MM.1S (cell line): ENCODE results near the gene CREB3L4.
"Not testable (repeated sequence)": the region's sequence is repeated elsewhere in the genome, so short reads cannot be mapped to it uniquely, and the experiment has no call there.

Source experiments
- DNase-seq: peaks from one replicate; pipeline ENCODE4 v3.0.0-alpha.2; 2015
- H2AFZ ChIP-seq: fragments of 300-600 bp; sonication (generic); 2 replicates; pipeline ENCODE4 v1.6.0; 2016; ENCODE audit warnings: antibody characterized with exemption, low read length
- H3F3A ChIP-seq: fragments of 300-600 bp; sonication (generic); 2 replicates; pipeline ENCODE4 v1.6.1; 2016; ENCODE audit warnings: mild to moderate bottlenecking, antibody characterized with exemption, low read length, moderate library complexity, mixed read lengths; ENCODE audit not compliant: insufficient read depth
- H3K27ac ChIP-seq: fragments of 300-600 bp; sonication (generic); 2 replicates; pipeline ENCODE4 v1.5.1; 2016; ENCODE audit warnings: mild to moderate bottlenecking, low read length
- H3K27me3 ChIP-seq: fragments of 300-600 bp; sonication (generic); replicated peaks from 2 replicates; pipeline ENCODE4 v1.6.0; 2016; ENCODE audit warnings: low read length; ENCODE audit not compliant: insufficient read depth
- H3K36me3 ChIP-seq: fragments of 300-600 bp; sonication (generic); replicated peaks from 2 replicates; pipeline ENCODE4 v1.6.1; 2016; ENCODE audit warnings: mild to moderate bottlenecking, low read length, mixed read lengths; ENCODE audit not compliant: insufficient read depth
- H3K4me1 ChIP-seq: fragments of 300-600 bp; sonication (generic); 2 replicates; pipeline ENCODE4 v1.6.1; 2016; ENCODE audit warnings: low read length, mixed read lengths
- H3K4me2 ChIP-seq: fragments of 300-600 bp; sonication (generic); 2 replicates; pipeline ENCODE4 v1.6.0; 2016; ENCODE audit warnings: low read depth, low read length
- H3K4me3 ChIP-seq: fragments of 300-600 bp; sonication (generic); 2 replicates; pipeline ENCODE4 v1.5.1; 2016; ENCODE audit warnings: low read length, mixed read lengths
- H3K79me2 ChIP-seq: fragments of 300-600 bp; sonication (generic); 2 replicates; pipeline ENCODE4 v1.6.1; 2016; ENCODE audit warnings: mixed run types, low read length, mixed read lengths
- H3K9ac ChIP-seq: fragments of 300-600 bp; sonication (generic); 2 replicates; pipeline ENCODE4 v1.6.1; 2016; ENCODE audit warnings: low read length, mixed read lengths
- H3K9me2 ChIP-seq: fragments of 300-600 bp; sonication (generic); replicated peaks from 2 replicates; pipeline ENCODE4 v1.6.1; 2016; ENCODE audit warnings: mild to moderate bottlenecking, low read length, mixed read lengths; ENCODE audit not compliant: insufficient read depth
- H3K9me3 ChIP-seq: fragments of 300-600 bp; sonication (generic); replicated peaks from 2 replicates; pipeline ENCODE4 v1.6.1; 2016; ENCODE audit warnings: mild to moderate bottlenecking, low read length, mixed read lengths; ENCODE audit not compliant: insufficient read depth
- H4K20me1 ChIP-seq: fragments of 300-600 bp; sonication (generic); 2 replicates; pipeline ENCODE4 v1.6.1; 2016; ENCODE audit warnings: mild to moderate bottlenecking, low read length, moderate library complexity, mixed read lengths; ENCODE audit not compliant: insufficient read depth
- CTCF ChIP-seq: fragments of 300-600 bp; sonication (generic); IDR thresholded peaks from 2 replicates; pipeline ENCODE4 v1.5.1; 2016; ENCODE audit warnings: antibody characterized with exemption, low read length, mixed read lengths
- EZH2 ChIP-seq: fragments of 300-600 bp; sonication (generic); optimal IDR thresholded peaks from 2 replicates; pipeline ENCODE3; 2017; ENCODE audit warnings: low read depth, mild to moderate bottlenecking, antibody characterized with exemption, low read length, mixed read lengths
- EZH2phosphoT487 ChIP-seq: fragments of 300-600 bp; sonication (generic); IDR thresholded peaks from 2 replicates; pipeline ENCODE4 v1.6.1; 2018; ENCODE audit warnings: antibody characterized with exemption, low read length

The CREB3L4 gene

GRCh38 chr1:153978274-153978909 lies 10.7 kb downstream of the CREB3L4 start:
- H3K9me3 ChIP-seq, result no peaks in the 10 kb centered on the region
- H3K4me2 ChIP-seq, result peak overlapping the region; percentile 75
- H4K20me1 ChIP-seq, result no peaks in the 10 kb centered on the region
- peak overlapping the region; percentile 96 for H2AFZ ChIP-seq
- H3K4me1 ChIP-seq, result peaks cover 15% of the 10 kb centered on the region
- no peak overlapping the region for H3K9ac ChIP-seq
- peaks cover 23% of the 10 kb centered on the region for H3K79me2 ChIP-seq
- no peaks in the 10 kb centered on the region for H3K9me2 ChIP-seq
- H3K4me3 ChIP-seq, result peak overlapping the region; percentile 82
- TF ChIP-seq EZH2phosphoT487 (no peak), EZH2 (no peak), CTCF (no peak)
- no peaks in the 10 kb centered on the region for H3K27me3 ChIP-seq
- DNase-seq, result no peak
- H3K36me3 ChIP-seq, result peaks cover 12% of the 10 kb centered on the region
- H3K27ac ChIP-seq, result no peak overlapping the region
- no peaks in the 10 kb centered on the region for H3F3A ChIP-seq

- not testable (repeated sequence) for H3F3A ChIP-seq, H3K4me2 ChIP-seq, H3K9me2 ChIP-seq, H3K9ac ChIP-seq, H4K20me1 ChIP-seq, H3K27ac ChIP-seq, H3K36me3 ChIP-seq, H3K9me3 ChIP-seq, H2AFZ ChIP-seq, DNase-seq, H3K4me3 ChIP-seq, H3K27me3 ChIP-seq
- H3K79me2 ChIP-seq, result peaks cover 23% of the 10 kb centered on the region
- peaks cover 15% of the 10 kb centered on the region for H3K4me1 ChIP-seq
Measured at GRCh38 chr1:153979091-153979490, 11.4 kb downstream of the CREB3L4 start.

- H3K27me3 ChIP-seq, H3K9me3 ChIP-seq, H3K9ac ChIP-seq, H3K27ac ChIP-seq, H3K79me2 ChIP-seq, H3K4me2 ChIP-seq, H3K4me3 ChIP-seq, DNase-seq, H3F3A ChIP-seq, H3K9me2 ChIP-seq, H4K20me1 ChIP-seq, H2AFZ ChIP-seq, H3K36me3 ChIP-seq, H3K4me1 ChIP-seq: not testable (repeated sequence)
Measured at GRCh38 chr1:153981735-153982134, 14.0 kb downstream of the CREB3L4 start.

- H3K27ac ChIP-seq, result no peak overlapping the region
- H3K9ac ChIP-seq, result no peak overlapping the region
- no peaks in the 10 kb centered on the region for H3K9me2 ChIP-seq
- no peak overlapping the region for H2AFZ ChIP-seq
- H3K4me3 ChIP-seq, result no peak overlapping the region
- H3F3A ChIP-seq, result peaks cover 9% of the 10 kb centered on the region
- peaks cover 5% of the 10 kb centered on the region; the same call in 1 of the 2 replicates for H3K27me3 ChIP-seq
- no peaks in the 10 kb centered on the region for H4K20me1 ChIP-seq
- H3K4me2 ChIP-seq, result no peak overlapping the region
- DNase-seq, result no peak
- no peaks in the 10 kb centered on the region for H3K36me3 ChIP-seq
- H3K9me3 ChIP-seq, result no peaks in the 10 kb centered on the region
- no peaks in the 10 kb centered on the region for H3K79me2 ChIP-seq
- TF ChIP-seq EZH2phosphoT487 (no peak), CTCF (no peak), EZH2 (no peak)
- H3K4me1 ChIP-seq, result 0 out of 2 replicates have a peak, but pooled peaks cover 2% of the 10 kb centered on the region
Measured at GRCh38 chr1:153984123-153984894, 16.6 kb downstream of the CREB3L4 start.
